Endodermal cell (in vitro differentiated cells): ENCODE measurements around the gene P2RY2. TPM values are rescaled to one million over a fixed set of nuclear protein-coding genes. Genes with fewer than 3 reads are reported as not detected.

Experiments
- DNase-seq: peaks from one replicate; pipeline ENCODE4 v3.0.0-alpha.2; 2017
- H3K27ac ChIP-seq: 2 replicates; pipeline ENCODE4 v1.5.1; 2013; ENCODE audit warnings: mild to moderate bottlenecking, low read depth, low read length, moderate library complexity
- H3K27me3 ChIP-seq: 2 replicates; pipeline ENCODE4 v1.6.1; 2013; ENCODE audit warnings: mild to moderate bottlenecking, low read length, moderate library complexity; ENCODE audit not compliant: insufficient read depth, control insufficient read depth, poor library complexity, severe bottlenecking
- H3K36me3 ChIP-seq: 2 replicates; pipeline ENCODE4 v1.7.0; 2013; ENCODE audit warnings: mild to moderate bottlenecking, low read length, moderate library complexity; ENCODE audit not compliant: control insufficient read depth, insufficient read depth
- H3K4me1 ChIP-seq: one replicate; pipeline ENCODE4 v1.7.0; 2013; ENCODE audit warnings: low read length; ENCODE audit not compliant: control insufficient read depth, insufficient read depth
- H3K4me3 ChIP-seq: 2 replicates; pipeline ENCODE4 v1.5.1; 2013; ENCODE audit warnings: mild to moderate bottlenecking, low read length, moderate library complexity
- H3K9ac ChIP-seq: 2 replicates; pipeline ENCODE4 v1.6.1; 2013; ENCODE audit warnings: mild to moderate bottlenecking, low read length, moderate library complexity; ENCODE audit not compliant: poor library complexity, severe bottlenecking; ENCODE audit errors: extremely low read depth
- H3K9me3 ChIP-seq: 2 replicates; pipeline ENCODE4 v1.6.1; 2013; ENCODE audit warnings: mild to moderate bottlenecking, low read length, moderate library complexity; ENCODE audit not compliant: control insufficient read depth
- H3K27ac Mint-ChIP-seq: 2 replicates; pipeline ENCODE4 v1.8.0; 2020; ENCODE audit warnings: mixed read lengths
- H3K27me3 Mint-ChIP-seq: 2 replicates; pipeline ENCODE4 v1.8.0; 2021; ENCODE audit warnings: mild to moderate bottlenecking, mixed read lengths; ENCODE audit not compliant: insufficient read depth
- H3K36me3 Mint-ChIP-seq: 2 replicates; pipeline ENCODE4 v1.8.0; 2020; ENCODE audit warnings: low read depth, mixed read lengths
- H3K4me1 Mint-ChIP-seq: 2 replicates; pipeline ENCODE4 v1.8.0; 2020; ENCODE audit warnings: mixed read lengths
- H3K4me3 Mint-ChIP-seq: 2 replicates; pipeline ENCODE4 v1.8.0; 2020; ENCODE audit warnings: mild to moderate bottlenecking, moderate library complexity, mixed read lengths
- H3K9me3 Mint-ChIP-seq: 2 replicates; pipeline ENCODE4 v1.8.0; 2020; ENCODE audit warnings: mild to moderate bottlenecking, mixed read lengths
- WGBS, 2 experiments: methylation state at CpG; one replicate each; pipeline versions ENCODE4 v1.1.5 to v1.1.7; 2013; ENCODE audit warnings: missing lambda C conversion rate in 2 of 2, mixed read lengths in 1 of 2; ENCODE audit not compliant: insufficient coverage in 1 of 2, insufficient read length in 1 of 2; 5-methylcytosine and 5-hydroxymethylcytosine counted together
- total RNA-seq, 2 donors: library from RNA; stranded (reverse); fragmentation: NEBNext Ultra II Directional in 1 of 2; extraction: Animal tissue kit (Norgen Biotek cat#: 25700) in 1 of 2; gene quantifications; 2 replicates in 1 of 2; 3 replicates in 1 of 2; pipeline ENCODE4 v1.2.1, GENCODE V29; 2021
- TF ChIP-seq, protein P1 (sequence below): fragments of 200-600 bp; sonication (generic); conservative IDR thresholded peaks from 2 replicates; pipeline ENCODE4 v1.5.0; 2021; ENCODE audit warnings: antibody characterized with exemption, mild to moderate bottlenecking

Gene P2RY2
- total RNA-seq, 2 donors from 2014 or later: 0.60 to 0.62 TPM

DNA sequence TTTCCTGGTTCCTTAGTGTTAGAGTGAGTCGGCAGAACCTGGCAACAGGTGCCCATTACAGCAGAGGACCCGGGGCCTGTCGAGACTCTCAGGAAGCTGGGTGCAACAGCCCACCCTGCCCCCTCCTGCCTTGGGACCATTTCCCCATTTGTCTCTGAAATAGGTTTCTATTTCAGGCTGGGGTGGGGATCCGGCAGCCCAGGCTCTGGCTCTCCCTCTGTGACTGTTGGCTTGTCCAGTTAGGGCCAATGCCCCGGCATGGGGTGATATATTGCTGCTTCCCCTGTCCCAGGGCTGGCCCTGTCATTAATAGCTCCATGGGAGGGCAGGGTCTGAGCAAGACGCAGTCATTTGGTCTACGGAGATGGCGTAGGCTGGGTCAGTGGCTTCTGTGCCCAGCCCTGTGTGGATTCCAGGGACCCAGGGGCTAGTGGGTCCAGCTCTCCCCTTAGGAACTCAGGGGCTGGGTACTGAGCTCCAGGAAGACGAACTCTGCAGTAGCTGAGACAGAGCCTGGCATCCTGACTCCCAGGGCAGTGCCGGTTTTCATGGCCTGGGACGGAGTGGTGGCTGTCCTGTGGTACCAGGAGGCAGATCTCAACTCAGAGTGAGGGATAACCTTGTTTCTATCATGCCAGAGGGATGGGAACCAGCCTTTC, 56.8 kb downstream of the P2RY2 start:
- Histone ChIP-seq H3K9me3 (no peaks in the 10 kb centered on the region), H3K9ac (no peak overlapping the region), H3K27me3 (no peaks in the 10 kb centered on the region), H3K4me3 (no peak overlapping the region), H3K4me1 (peaks cover 13% of the 10 kb centered on the region), H3K27ac (no peak overlapping the region), H3K36me3 (no peaks in the 10 kb centered on the region)
- Mint-ChIP-seq H3K36me3 (no peaks in the 10 kb centered on the region), H3K4me1 (peaks cover 32% of the 10 kb centered on the region), H3K9me3 (no peaks in the 10 kb centered on the region), H3K27ac (no peak overlapping the region), H3K27me3 (no peaks in the 10 kb centered on the region), H3K4me3 (no peak overlapping the region)
- TF ChIP-seq, protein P1, sequence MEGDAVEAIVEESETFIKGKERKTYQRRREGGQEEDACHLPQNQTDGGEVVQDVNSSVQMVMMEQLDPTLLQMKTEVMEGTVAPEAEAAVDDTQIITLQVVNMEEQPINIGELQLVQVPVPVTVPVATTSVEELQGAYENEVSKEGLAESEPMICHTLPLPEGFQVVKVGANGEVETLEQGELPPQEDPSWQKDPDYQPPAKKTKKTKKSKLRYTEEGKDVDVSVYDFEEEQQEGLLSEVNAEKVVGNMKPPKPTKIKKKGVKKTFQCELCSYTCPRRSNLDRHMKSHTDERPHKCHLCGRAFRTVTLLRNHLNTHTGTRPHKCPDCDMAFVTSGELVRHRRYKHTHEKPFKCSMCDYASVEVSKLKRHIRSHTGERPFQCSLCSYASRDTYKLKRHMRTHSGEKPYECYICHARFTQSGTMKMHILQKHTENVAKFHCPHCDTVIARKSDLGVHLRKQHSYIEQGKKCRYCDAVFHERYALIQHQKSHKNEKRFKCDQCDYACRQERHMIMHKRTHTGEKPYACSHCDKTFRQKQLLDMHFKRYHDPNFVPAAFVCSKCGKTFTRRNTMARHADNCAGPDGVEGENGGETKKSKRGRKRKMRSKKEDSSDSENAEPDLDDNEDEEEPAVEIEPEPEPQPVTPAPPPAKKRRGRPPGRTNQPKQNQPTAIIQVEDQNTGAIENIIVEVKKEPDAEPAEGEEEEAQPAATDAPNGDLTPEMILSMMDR: no peak
- 91 to 92% methylated on average over 6 to 11 of the region's 11 CpGs for WGBS, 2 experiments
- DNase-seq: peak; percentile 44

- H3K36me3 Mint-ChIP-seq: no peaks in the 10 kb centered on the region
- H3K9ac ChIP-seq: no peak overlapping the region
- no peaks in the 10 kb centered on the region for H3K27me3 Mint-ChIP-seq
- 95 to 98% methylated on average over 4 of the region's 4 CpGs for WGBS, 2 experiments
- peaks cover 13% of the 10 kb centered on the region for H3K4me1 ChIP-seq
- no peaks in the 10 kb centered on the region for H3K36me3 ChIP-seq
- H3K4me1 Mint-ChIP-seq: peaks cover 32% of the 10 kb centered on the region
- H3K4me3 Mint-ChIP-seq: no peak overlapping the region
- DNase-seq: peak; percentile 38
- H3K27me3 ChIP-seq: no peaks in the 10 kb centered on the region
- TF ChIP-seq, protein P1: no peak
- H3K27ac ChIP-seq: no peak overlapping the region
- H3K4me3 ChIP-seq: no peak overlapping the region
- no peak overlapping the region for H3K27ac Mint-ChIP-seq
- no peaks in the 10 kb centered on the region for H3K9me3 Mint-ChIP-seq
- H3K9me3 ChIP-seq: no peaks in the 10 kb centered on the region
These were observed 57.3 kb downstream of the P2RY2 start for GRCh38 chr11:73275381-73275750.

GRCh38 chr11:73277467-73277866, 59.4 kb downstream of the P2RY2 start:
- H3K27me3 Mint-ChIP-seq: peaks cover 5% of the 10 kb centered on the region
- peaks cover 12% of the 10 kb centered on the region for H3K4me1 Mint-ChIP-seq
- no peaks in the 10 kb centered on the region for H3K36me3 ChIP-seq
- no peak overlapping the region for H3K27ac Mint-ChIP-seq
- H3K9me3 ChIP-seq: no peaks in the 10 kb centered on the region
- H3K4me3 Mint-ChIP-seq: no peak overlapping the region
- peaks cover 3% of the 10 kb centered on the region for H3K4me1 ChIP-seq
- 80 to 83% methylated on average over 1 to 3 of the region's 3 CpGs for WGBS, 2 experiments
- H3K9ac ChIP-seq: no peak overlapping the region
- peak; percentile 38 for DNase-seq
- H3K36me3 Mint-ChIP-seq: no peaks in the 10 kb centered on the region
- TF ChIP-seq, protein P1: no peak
- H3K9me3 Mint-ChIP-seq: no peaks in the 10 kb centered on the region
- no peaks in the 10 kb centered on the region for H3K27me3 ChIP-seq
- H3K4me3 ChIP-seq: peak overlapping the region; percentile 10
- H3K27ac ChIP-seq: no peak overlapping the region
